ENCODE results near the gene ZBTB44.

ZBTB44 gene

DNA sequence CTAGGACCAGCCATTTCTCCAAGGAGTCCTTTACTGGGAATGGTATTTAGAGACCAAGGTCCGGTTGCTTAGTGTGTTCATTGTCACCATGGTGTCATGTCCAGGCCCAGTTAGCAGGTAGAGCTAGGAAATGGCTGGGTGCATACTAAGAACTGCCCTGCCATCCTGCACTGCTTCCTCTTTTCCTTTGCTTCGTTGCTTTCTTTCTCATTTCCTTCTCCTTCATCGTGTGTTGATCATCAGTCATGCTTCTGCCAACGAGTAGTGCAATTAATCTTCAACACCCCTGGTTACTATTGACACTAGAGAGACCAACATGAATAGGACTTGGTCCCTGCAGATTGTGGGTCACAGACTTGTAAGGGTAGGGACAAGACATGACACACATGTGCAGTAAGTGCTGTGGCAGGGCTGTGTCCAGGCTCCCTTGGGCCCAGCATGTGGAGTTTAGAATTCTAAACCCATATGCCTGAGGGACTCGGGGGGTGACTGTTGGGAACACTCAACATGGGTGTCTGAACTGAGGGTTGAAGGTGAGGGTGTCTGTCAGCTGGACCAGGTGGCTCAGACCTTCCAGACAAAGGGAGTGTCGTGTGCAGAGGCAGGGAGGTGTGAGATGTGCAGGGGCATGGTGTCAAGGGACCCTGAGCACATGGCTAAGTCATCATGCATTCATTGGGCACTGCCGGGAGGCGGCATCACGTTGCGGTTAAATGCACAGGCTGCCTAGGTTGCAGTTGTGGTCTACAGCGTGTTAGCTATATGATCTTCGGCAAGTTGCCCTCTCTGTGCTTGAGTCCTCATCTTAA lies 112.5 kb downstream of the ZBTB44 start:
- Histone ChIP-seq H3K9me3 (no peaks in the 10 kb centered on the region), H3K27ac (no peak overlapping the region), H3K4me1 (no peaks in the 10 kb centered on the region), H3K27me3 (no peaks in the 10 kb centered on the region), H3K36me3 (peaks cover 0 to 50% (median 0%) of the 10 kb centered on the region in 3 donors), H3K4me3 (no peak overlapping the region)
- intact Hi-C loops (cut with DNase I; ENCODE audit: low total_unique reads), result no loop called here
- no peak for DNase-seq
- TF ChIP-seq, protein P1, sequence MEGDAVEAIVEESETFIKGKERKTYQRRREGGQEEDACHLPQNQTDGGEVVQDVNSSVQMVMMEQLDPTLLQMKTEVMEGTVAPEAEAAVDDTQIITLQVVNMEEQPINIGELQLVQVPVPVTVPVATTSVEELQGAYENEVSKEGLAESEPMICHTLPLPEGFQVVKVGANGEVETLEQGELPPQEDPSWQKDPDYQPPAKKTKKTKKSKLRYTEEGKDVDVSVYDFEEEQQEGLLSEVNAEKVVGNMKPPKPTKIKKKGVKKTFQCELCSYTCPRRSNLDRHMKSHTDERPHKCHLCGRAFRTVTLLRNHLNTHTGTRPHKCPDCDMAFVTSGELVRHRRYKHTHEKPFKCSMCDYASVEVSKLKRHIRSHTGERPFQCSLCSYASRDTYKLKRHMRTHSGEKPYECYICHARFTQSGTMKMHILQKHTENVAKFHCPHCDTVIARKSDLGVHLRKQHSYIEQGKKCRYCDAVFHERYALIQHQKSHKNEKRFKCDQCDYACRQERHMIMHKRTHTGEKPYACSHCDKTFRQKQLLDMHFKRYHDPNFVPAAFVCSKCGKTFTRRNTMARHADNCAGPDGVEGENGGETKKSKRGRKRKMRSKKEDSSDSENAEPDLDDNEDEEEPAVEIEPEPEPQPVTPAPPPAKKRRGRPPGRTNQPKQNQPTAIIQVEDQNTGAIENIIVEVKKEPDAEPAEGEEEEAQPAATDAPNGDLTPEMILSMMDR (IDR thresholded peaks at IDR 0.05), result no peak

DNA sequence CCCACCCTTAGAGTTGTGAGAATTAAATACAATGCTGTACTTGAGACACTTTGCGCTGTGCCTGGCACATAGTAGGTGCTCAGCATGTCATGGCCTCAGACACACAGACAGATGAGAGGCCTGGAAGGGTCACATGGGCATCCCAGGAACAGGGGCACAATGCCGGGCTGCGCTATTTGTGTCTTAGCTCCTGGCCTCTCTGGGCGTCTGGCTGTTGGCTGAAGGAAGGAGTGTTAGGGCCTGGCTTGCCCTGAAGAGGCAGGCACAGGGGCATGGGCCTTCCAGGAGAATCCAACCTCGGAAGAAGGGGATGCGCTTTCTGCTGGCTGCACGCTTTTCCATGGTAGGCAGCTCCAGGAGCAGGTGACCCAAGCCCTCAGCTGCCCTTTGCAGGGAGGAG lies 113.7 kb downstream of the ZBTB44 start:
- DNase-seq, result no peak
- Histone ChIP-seq H3K4me3 (no peak overlapping the region), H3K27ac (no peak overlapping the region), H3K9me3 (no peaks in the 10 kb centered on the region), H3K27me3 (no peaks in the 10 kb centered on the region), H3K4me1 (no peaks in the 10 kb centered on the region), H3K36me3 (peaks cover 0 to 62% (median 0%) of the 10 kb centered on the region in 3 donors)
- intact Hi-C loops (cut with DNase I; ENCODE audit: low total_unique reads), result no loop called here
- TF ChIP-seq, protein P1 (IDR thresholded peaks at IDR 0.05), result no peak

DNA sequence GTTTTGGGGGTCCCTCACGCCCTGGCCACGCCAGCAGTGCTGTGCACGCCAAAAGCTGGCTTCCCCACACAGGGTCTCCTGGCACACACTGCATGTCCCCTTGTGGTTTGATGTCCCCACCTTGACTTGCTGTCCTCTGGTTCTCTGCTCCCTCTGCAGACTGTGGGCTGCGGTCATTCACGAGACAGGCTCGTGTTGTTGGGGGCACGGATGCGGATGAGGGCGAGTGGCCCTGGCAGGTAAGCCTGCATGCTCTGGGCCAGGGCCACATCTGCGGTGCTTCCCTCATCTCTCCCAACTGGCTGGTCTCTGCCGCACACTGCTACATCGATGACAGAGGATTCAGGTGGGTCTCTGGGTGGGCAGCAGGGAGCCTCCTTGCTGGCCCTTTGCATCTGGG lies 114.9 kb downstream of the ZBTB44 start:
- Histone ChIP-seq H3K27ac (no peak overlapping the region), H3K4me1 (no peaks in the 10 kb centered on the region), H3K4me3 (no peak overlapping the region), H3K27me3 (no peaks in the 10 kb centered on the region), H3K36me3 (peaks cover 0 to 64% (median 0%) of the 10 kb centered on the region in 3 donors), H3K9me3 (no peaks in the 10 kb centered on the region)
- intact Hi-C loops (cut with DNase I; ENCODE audit: low total_unique reads), result no loop called here
- DNase-seq, result no peak
- TF ChIP-seq, protein P1 (IDR thresholded peaks at IDR 0.05), result no peak

DNA sequence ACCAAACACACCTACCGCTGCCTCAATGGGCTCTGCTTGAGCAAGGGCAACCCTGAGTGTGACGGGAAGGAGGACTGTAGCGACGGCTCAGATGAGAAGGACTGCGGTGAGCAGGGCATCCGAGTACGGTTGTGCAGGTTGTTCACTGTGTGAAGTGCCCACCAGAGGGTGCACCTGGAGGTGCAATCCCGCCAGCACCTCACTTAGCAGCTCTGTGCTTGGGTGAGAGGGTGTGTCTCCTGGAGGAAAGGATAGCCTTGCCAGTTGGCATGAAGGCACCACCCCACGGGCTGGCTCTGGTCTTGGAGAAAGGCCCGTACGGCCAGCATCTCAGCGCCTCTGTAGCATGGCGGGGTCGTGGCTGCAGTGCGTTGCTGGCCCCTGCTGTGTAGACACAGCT lies 115.8 kb downstream of the ZBTB44 start:
- Histone ChIP-seq H3K27me3 (no peaks in the 10 kb centered on the region), H3K27ac (no peak overlapping the region), H3K9me3 (no peaks in the 10 kb centered on the region), H3K36me3 (peaks cover 0 to 72% (median 0%) of the 10 kb centered on the region in 3 donors), H3K4me3 (no peak overlapping the region), H3K4me1 (no peaks in the 10 kb centered on the region)
- intact Hi-C loops (cut with DNase I; ENCODE audit: low total_unique reads), result no loop called here
- TF ChIP-seq, protein P1 (IDR thresholded peaks at IDR 0.05), result no peak
- DNase-seq, result no peak

DNA sequence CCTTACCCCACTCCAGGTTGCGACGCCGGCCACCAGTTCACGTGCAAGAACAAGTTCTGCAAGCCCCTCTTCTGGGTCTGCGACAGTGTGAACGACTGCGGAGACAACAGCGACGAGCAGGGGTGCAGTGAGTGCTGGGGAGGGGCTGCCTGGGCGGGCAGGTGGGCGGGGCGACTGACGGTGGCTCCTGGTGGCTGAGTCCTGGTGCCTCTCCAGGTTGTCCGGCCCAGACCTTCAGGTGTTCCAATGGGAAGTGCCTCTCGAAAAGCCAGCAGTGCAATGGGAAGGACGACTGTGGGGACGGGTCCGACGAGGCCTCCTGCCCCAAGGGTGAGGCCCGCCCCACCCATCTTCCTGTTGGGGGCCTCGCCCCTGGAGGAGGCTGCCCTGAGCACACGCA lies 116.4 kb downstream of the ZBTB44 start:
- TF ChIP-seq, protein P1 (IDR thresholded peaks at IDR 0.05), result no peak
- no peak for DNase-seq

More for the DNA sequence above, 116.4 kb downstream of the ZBTB44 start:
- H3K9me3 ChIP-seq, result no peaks in the 10 kb centered on the region
- H3K4me3 ChIP-seq, result no peak overlapping the region
- no peaks in the 10 kb centered on the region for H3K4me1 ChIP-seq
- H3K36me3 ChIP-seq, result peaks cover 0 to 75% (median 0%) of the 10 kb centered on the region in 3 donors
- intact Hi-C loops (cut with DNase I; ENCODE audit: low total_unique reads), result no loop called here
- H3K27me3 ChIP-seq, result no peaks in the 10 kb centered on the region
- no peak overlapping the region for H3K27ac ChIP-seq
